Measurements from ENCODE around the gene CCDC141.

The CCDC141 gene

GRCh38 chr2:178855151-178855550 is 194.8 kb downstream of the CCDC141 start:
- TF ChIP-seq FOXP2 (optimal IDR thresholded peaks at IDR 0.05; ENCODE audit: borderline replicate concordance, extremely low read depth, extremely low read length, insufficient read depth): no peak
- TF ChIP-seq SIN3A (IDR thresholded peaks at IDR 0.05; ENCODE audit: borderline replicate concordance, insufficient read depth, low read length): no peak
- TF ChIP-seq POLR2AphosphoS5 (IDR thresholded peaks at IDR 0.05; ENCODE audit: low read depth, low read length): no peak
- TF ChIP-seq REST (IDR thresholded peaks at IDR 0.05; ENCODE audit: insufficient read depth in 1 of 2, low read depth in 2 of 2, low read length in 2 of 2): no peak
- no peak for TF ChIP-seq TAF1 (IDR thresholded peaks at IDR 0.05; ENCODE audit: borderline replicate concordance, insufficient read depth, low read length)

- no peak for TF ChIP-seq SIN3A (IDR thresholded peaks at IDR 0.05; ENCODE audit: borderline replicate concordance, insufficient read depth, low read length)
Observed at GRCh38 chr2:178848335-178848734, 201.6 kb downstream of the CCDC141 start.

- no peak for TF ChIP-seq POLR2AphosphoS5 (IDR thresholded peaks at IDR 0.05; ENCODE audit: low read depth, low read length)
- no peak for TF ChIP-seq FOXP2 (optimal IDR thresholded peaks at IDR 0.05; ENCODE audit: borderline replicate concordance, extremely low read depth, extremely low read length, insufficient read depth)
- no peak for TF ChIP-seq SIN3A (IDR thresholded peaks at IDR 0.05; ENCODE audit: borderline replicate concordance, insufficient read depth, low read length)
- TF ChIP-seq TAF1 (IDR thresholded peaks at IDR 0.05; ENCODE audit: borderline replicate concordance, insufficient read depth, low read length): no peak
- no peak for TF ChIP-seq REST (IDR thresholded peaks at IDR 0.05; ENCODE audit: insufficient read depth in 1 of 2, low read depth in 2 of 2, low read length in 2 of 2)
Observed at GRCh38 chr2:178846458-178846802, 203.5 kb downstream of the CCDC141 start.

- TF ChIP-seq REST (IDR thresholded peaks at IDR 0.05; ENCODE audit: insufficient read depth in 1 of 2, low read depth in 2 of 2, low read length in 2 of 2) (no peak), FOXP2 (optimal IDR thresholded peaks at IDR 0.05; ENCODE audit: borderline replicate concordance, extremely low read depth, extremely low read length, insufficient read depth) (no peak), POLR2AphosphoS5 (IDR thresholded peaks at IDR 0.05; ENCODE audit: low read depth, low read length) (no peak), TAF1 (IDR thresholded peaks at IDR 0.05; ENCODE audit: borderline replicate concordance, insufficient read depth, low read length) (no peak), SIN3A (IDR thresholded peaks at IDR 0.05; ENCODE audit: borderline replicate concordance, insufficient read depth, low read length) (no peak)
Observed at GRCh38 chr2:178845566-178846457, 204.1 kb downstream of the CCDC141 start.

- TF ChIP-seq POLR2AphosphoS5 (IDR thresholded peaks at IDR 0.05; ENCODE audit: low read depth, low read length) (no peak), REST (IDR thresholded peaks at IDR 0.05; ENCODE audit: insufficient read depth in 1 of 2, low read depth in 2 of 2, low read length in 2 of 2) (no peak), FOXP2 (optimal IDR thresholded peaks at IDR 0.05; ENCODE audit: borderline replicate concordance, extremely low read depth, extremely low read length, insufficient read depth) (no peak), TAF1 (IDR thresholded peaks at IDR 0.05; ENCODE audit: borderline replicate concordance, insufficient read depth, low read length) (no peak), SIN3A (IDR thresholded peaks at IDR 0.05; ENCODE audit: borderline replicate concordance, insufficient read depth, low read length) (no peak)
Observed at GRCh38 chr2:178844701-178845100, 205.2 kb downstream of the CCDC141 start.
